GM23248 (cell line): ENCODE data around the gene HAPLN2.

Experiments
- EZH2 ChIP-seq: fragments of 200-600 bp; sonication (generic); IDR thresholded peaks from 2 replicates; pipeline ENCODE4 v1.6.1; 2018; ENCODE audit warnings: antibody characterized with exemption, mild to moderate bottlenecking; ENCODE audit not compliant: insufficient read depth, poor library complexity, severe bottlenecking
- EZH2phosphoT487 ChIP-seq: fragments of 200-600 bp; sonication (generic); IDR thresholded peaks from 2 replicates; pipeline ENCODE4 v1.6.1; 2018; ENCODE audit warnings: antibody characterized with exemption, moderate library complexity, mild to moderate bottlenecking, low read depth; ENCODE audit not compliant: insufficient read depth

DNA sequence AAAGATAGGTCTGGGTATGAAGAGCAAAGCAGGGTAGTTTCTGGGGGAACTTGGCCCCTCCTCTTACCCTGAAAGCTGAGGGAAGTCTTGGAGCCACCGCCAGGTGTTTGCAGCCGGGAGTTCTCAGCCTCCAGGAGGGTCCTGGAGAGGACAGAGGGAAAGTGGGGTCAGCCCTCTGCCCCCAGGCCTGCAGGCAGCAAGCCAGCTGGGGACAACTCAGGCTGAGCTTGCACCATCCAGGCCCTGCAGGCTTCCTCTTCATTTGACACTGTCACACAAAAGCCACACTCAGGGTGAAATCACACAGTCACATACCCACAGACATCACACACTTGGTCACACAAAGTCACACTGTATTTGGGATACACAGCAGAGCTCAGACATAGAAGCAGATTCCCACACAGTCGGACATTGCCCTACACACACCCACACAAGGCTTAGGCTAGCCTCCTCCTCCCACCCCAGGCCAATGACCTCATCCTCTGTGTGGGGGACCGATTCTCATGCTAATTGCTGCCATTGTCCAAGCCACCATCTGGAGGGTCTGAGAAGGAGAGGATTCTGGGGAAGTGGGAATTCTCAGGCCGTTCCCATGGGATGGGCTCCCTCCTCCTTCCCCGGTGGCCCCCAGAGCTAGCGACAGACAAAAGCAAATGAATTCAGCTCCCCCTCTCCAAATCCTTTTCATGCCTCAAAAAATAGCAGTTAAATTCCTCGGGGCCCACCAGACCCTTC lies 54.3 kb downstream of the HAPLN2 start:
- TF ChIP-seq EZH2phosphoT487 (no peak), EZH2 (no peak)
